Prostate gland (tissue), 2 donors: ENCODE data around the gene TUSC1.

Source experiments
- POLR2A ChIP-seq: fragments of 450-650 bp; IDR thresholded peaks from one replicate; pipeline ENCODE4 v1.6.1; 2016; ENCODE audit warnings: antibody characterized with exemption, mild to moderate bottlenecking
- TF ChIP-seq, protein P1 (sequence below), 4 experiments: fragments of 200-600 bp in 2 of 4; fragments of 450-650 bp in 2 of 4; sonication (generic) in 2 of 4; IDR thresholded peaks; 1 replicate in 3 of 4; 2 replicates in 1 of 4; pipeline ENCODE4 v1.5.1; 2016 to 2019; ENCODE audit warnings: antibody characterized with exemption in 4 of 4, mild to moderate bottlenecking in 2 of 4, moderate library complexity in 2 of 4

DNA sequence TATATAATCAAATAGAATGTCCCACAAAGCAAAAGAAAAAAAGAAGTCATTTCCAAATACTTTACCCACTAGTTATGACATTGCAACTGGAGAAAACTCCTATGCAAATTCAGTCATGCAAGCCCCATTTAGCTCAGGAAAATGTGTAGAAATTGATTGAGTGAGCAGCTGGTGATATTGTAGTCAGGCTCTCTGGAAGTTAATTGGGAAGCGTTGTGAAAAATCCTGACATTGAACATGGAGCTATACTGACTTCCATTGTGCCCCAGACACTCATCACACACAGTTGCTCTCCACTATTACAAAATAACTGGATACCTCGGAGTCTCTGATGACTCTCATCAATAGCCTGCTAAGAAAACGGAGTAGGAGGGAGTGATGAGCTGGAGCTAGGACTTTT lies 49.0 kb downstream of the TUSC1 start:
- TF ChIP-seq, protein P1, sequence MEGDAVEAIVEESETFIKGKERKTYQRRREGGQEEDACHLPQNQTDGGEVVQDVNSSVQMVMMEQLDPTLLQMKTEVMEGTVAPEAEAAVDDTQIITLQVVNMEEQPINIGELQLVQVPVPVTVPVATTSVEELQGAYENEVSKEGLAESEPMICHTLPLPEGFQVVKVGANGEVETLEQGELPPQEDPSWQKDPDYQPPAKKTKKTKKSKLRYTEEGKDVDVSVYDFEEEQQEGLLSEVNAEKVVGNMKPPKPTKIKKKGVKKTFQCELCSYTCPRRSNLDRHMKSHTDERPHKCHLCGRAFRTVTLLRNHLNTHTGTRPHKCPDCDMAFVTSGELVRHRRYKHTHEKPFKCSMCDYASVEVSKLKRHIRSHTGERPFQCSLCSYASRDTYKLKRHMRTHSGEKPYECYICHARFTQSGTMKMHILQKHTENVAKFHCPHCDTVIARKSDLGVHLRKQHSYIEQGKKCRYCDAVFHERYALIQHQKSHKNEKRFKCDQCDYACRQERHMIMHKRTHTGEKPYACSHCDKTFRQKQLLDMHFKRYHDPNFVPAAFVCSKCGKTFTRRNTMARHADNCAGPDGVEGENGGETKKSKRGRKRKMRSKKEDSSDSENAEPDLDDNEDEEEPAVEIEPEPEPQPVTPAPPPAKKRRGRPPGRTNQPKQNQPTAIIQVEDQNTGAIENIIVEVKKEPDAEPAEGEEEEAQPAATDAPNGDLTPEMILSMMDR (IDR thresholded peaks at IDR 0.05) = no peak
- no peak for TF ChIP-seq POLR2A
